Rectal smooth muscle tissue (tissue), 1 donor: ENCODE results near the gene CCDC102A.

Experiments
- H3K27ac ChIP-seq: one replicate; pipeline ENCODE4 v1.7.0; 2013; ENCODE audit warnings: low read depth, low read length, inconsistent platforms
- H3K27me3 ChIP-seq: one replicate; pipeline ENCODE4 v1.7.0; 2013; ENCODE audit warnings: low read length; ENCODE audit not compliant: control insufficient read depth, insufficient read depth
- H3K36me3 ChIP-seq: one replicate; pipeline ENCODE4 v1.7.0; 2013; ENCODE audit warnings: low read length; ENCODE audit not compliant: control insufficient read depth, insufficient read depth
- H3K4me1 ChIP-seq: one replicate; pipeline ENCODE4 v1.7.0; 2013; ENCODE audit warnings: low read length; ENCODE audit not compliant: control insufficient read depth, insufficient read depth
- H3K4me3 ChIP-seq: one replicate; pipeline ENCODE4 v1.7.0; 2013; ENCODE audit warnings: low read length
- H3K9ac ChIP-seq: one replicate; pipeline ENCODE4 v1.7.0; 2013; ENCODE audit warnings: low read length

CCDC102A gene

DNA sequence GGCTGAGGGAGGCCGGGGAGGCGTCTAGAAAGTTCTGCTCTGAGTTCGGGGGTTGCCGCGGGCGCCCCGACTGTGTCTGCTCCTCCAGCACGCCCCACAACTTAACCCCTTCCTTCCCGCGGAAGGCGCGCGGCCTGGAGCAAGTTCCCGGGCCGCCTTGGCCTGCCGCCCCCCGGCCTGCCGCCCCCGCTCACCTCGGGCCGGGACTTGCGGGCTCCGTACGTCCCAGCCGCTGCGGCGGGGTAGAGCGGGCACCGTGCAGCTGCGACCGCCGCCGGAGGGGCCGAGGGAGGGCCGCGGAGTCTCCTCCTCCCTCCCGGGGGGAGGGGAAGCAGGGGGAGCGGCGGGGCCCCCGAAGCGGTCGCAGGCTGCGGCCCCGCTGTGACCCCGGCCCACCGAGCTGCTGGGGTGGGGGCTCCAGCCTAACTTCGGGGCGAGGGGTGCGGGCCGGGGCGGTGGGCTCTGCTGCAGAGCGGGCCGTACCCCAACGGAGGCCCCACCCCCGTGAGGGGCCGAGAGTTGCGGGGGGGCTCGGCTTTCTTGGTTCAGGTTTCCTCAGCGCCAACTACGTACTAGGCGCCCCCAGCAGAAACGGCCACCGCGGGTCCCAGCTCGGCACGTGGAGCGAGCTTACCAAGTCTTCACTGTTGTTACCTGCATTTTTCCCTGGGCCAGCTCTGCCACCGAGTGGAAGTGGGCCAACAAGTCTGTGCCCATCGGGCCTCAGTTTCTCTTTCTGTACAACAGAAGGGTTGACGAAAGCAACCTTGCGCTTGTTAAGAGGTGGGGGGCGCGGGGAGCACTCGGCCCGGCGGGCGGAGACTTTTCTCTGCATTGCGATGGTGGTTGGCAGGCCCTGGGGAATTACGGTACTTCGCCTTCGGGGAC is at the start of gene CCDC102A:
TSS of gene CCDC102A (minus strand) at position 266 of the 888 bp plus-strand sequence. CDS start 7,394 bp downstream, outside the sequence.
- H3K9ac ChIP-seq, result peak within 1 kb of the TSS; percentile 56
- H3K4me3 ChIP-seq, result peak within 1 kb of the TSS; percentile 84
- H3K36me3 ChIP-seq, result no peaks in the 10 kb centered on the region
- H3K4me1 ChIP-seq, result peaks cover 17% of the 10 kb centered on the region
- H3K27ac ChIP-seq, result peak within 1 kb of the TSS; percentile 89
- no peaks in the 10 kb centered on the region for H3K27me3 ChIP-seq

DNA sequence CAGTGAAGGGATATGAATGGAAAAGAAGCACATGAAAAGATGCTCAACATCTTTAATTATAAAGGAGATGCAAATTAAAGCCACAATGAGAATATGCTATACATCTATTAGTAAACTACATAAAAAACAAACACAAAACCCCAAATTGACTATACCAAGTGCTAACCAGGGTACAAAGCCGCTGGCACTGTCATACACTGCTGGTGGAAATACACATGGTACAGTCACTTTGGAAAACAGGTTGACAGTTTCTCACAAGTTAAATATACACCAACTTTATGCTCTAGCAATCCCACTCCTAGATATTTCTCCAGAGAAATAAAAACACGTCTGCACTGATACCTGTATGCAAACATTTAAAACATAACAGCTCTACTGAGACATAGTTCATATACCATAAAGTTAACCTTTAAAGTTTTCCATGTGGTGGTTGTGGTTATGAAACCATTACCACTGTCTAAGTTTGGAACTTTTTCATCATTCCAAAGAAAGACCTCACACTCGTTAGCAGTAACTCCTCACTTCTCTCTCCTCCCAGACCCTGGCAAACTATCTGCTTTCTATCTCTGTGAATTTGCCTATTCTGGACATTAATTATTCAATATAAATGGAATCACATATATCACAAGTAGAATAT is 48.8 kb upstream of the CCDC102A start:
- no peaks in the 10 kb centered on the region for H3K4me1 ChIP-seq
- no peak overlapping the region for H3K4me3 ChIP-seq
- no peaks in the 10 kb centered on the region for H3K36me3 ChIP-seq
- no peaks in the 10 kb centered on the region for H3K27me3 ChIP-seq
- H3K9ac ChIP-seq, result no peak overlapping the region
- H3K27ac ChIP-seq, result no peak overlapping the region

DNA sequence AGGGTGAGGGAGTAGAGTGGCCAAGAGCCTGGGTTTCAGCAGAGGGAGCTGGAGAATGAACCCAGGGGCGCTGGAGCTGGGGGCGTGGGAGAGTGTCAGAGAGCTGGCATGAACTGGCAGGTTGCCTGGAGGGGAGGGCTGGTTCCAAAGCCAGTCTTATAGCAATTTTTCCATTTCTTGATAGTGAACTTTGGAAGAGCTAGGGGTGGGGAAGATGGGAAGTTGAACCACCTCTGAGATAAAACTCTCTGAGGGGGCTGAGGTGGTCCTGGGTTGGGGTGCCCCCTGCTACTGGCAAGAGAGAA is 42.9 kb upstream of the CCDC102A start:
- no peak overlapping the region for H3K4me3 ChIP-seq

DNA sequence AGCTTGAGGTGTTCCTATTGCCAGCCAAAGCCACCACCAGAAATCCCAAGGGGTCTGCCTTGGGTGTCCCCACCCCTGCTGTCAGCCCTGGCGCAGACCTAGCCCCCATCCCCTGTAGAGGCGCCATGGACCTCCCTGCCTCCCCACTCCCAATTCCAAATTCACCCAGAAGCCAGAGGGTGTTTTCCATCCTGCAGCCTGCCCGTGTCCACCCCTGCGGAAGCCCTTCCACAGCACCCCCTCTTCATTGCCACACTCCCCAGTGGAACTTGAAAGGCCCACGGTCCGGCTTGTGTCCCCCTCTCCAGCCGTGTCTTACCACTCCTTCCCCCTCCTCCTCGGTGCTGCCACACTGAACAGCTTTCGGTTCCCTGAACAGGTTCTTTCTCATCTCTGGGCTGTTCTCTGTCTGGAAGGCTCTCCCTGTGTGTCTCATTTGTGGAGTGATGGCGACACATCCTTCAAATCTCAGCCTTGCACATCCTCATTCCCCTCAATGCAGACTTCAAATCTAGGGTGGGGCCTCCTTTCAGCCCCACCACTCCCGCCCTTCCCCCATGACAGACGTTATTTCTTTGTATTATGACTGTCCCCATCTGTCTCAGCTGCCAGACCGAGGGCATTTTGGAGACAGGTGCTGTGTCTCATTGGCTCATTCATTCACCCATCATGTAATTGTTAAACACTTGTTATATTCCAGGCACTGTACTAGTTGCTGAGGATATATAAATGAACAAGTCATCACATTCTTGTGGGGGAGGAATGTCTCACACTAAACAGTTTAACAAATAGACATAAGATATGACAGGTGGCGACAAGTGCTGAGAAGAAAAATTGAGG is 42.4 kb upstream of the CCDC102A start:
- Histone ChIP-seq H3K27me3 (peaks cover 2% of the 10 kb centered on the region), H3K4me1 (no peaks in the 10 kb centered on the region), H3K27ac (no peak overlapping the region), H3K36me3 (no peaks in the 10 kb centered on the region), H3K4me3 (no peak overlapping the region), H3K9ac (no peak overlapping the region)

More for the DNA sequence above, 42.9 kb upstream of the CCDC102A start:
- Histone ChIP-seq H3K36me3 (no peaks in the 10 kb centered on the region), H3K9ac (no peak overlapping the region), H3K4me1 (no peaks in the 10 kb centered on the region), H3K27me3 (peaks cover 2% of the 10 kb centered on the region), H3K27ac (no peak overlapping the region)

- Histone ChIP-seq H3K27ac (no peak overlapping the region), H3K9ac (no peak overlapping the region)
These were observed 41.4 kb upstream of the CCDC102A start for GRCh38 chr16:57577691-57578224.

DNA sequence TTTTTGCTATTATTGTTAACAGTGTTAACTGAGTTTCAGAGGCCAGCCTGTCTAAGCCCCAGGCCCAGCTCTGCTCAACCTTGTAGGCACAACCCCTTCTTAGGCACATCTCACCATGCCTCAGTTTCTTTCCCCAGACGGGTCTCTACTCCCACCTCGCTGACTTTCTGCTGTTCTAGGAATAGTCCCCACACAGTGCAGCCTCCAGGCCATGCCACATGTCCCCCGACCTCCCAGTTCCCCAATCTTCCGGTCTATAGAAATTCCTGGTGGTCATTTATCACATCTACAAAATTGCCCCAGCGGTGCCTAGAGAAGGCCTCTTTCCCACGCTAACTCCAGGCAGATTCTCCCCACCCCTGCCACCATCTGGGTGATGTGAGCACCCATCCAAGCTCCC is 40.8 kb upstream of the CCDC102A start:
- Histone ChIP-seq H3K4me1 (no peaks in the 10 kb centered on the region), H3K27ac (no peak overlapping the region), H3K27me3 (peaks cover 2% of the 10 kb centered on the region), H3K4me3 (no peak overlapping the region), H3K36me3 (no peaks in the 10 kb centered on the region), H3K9ac (no peak overlapping the region)

More at GRCh38 chr16:57577691-57578224, 41.4 kb upstream of the CCDC102A start:
- H3K4me3 ChIP-seq, result no peak overlapping the region
- no peaks in the 10 kb centered on the region for H3K36me3 ChIP-seq
- peaks cover 2% of the 10 kb centered on the region for H3K27me3 ChIP-seq
- no peaks in the 10 kb centered on the region for H3K4me1 ChIP-seq

DNA sequence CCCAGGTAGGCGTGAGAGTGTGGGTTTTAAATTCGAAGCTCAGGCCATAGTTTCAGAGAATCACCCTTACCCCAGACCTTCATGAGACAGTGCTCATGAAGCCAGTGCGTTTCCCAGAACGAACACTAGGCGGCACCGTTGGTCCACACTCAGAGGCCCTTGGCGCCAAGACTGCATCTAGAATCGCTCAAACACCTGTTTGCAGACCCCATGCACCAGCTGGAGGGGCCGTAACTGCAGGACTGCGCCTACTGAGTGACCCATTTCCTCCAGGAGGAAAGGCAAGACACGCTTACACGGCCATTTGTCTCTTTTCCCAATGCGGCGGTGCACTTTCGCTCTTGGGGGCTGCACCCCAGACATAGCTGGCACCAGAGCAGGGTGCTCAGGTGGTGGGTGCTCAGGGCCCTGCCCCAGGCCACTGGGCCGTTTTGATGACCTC is 40.1 kb upstream of the CCDC102A start:
- Histone ChIP-seq H3K27me3 (peaks cover 2% of the 10 kb centered on the region), H3K4me1 (no peaks in the 10 kb centered on the region), H3K27ac (no peak overlapping the region), H3K36me3 (no peaks in the 10 kb centered on the region), H3K4me3 (no peak overlapping the region), H3K9ac (no peak overlapping the region)

DNA sequence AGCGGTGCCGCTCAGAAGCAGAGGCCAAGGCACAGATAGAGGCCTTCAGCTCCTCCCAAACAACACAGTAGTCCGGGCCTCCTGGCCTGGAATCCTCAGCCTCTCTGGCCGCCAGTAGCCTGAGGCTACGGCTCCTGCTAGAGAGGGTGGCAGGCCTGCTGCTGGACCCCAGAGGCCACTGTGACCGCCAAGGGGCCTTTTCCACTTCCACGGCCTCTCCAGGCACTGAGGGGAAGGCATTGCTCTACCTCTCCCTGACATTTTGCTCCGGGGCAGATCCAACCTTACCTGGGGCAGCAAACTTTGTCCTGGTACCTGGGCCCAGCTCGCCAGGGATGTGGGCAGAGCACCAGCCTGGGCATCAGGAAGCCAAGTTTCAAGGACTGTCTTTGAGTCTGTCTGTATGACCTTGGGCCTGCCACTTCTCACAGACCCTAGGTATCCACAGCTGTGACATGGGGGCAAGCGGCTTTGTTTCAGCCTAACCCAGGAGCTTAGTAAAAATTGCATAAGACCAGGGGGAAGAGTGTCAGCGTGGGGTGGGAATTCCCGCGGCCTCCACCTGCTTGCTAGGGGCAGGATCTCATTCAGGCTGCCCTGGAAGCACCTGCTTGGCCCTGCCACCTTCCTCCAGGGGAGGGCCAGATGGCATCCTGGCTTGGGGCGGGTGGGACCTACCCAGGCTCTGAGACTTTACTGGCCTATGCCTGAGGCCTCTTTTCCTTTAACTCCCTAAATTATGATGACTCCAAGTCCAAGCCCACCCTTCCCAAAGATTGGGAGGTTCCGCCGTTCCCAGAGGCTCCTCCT is 39.3 kb upstream of the CCDC102A start:
- H3K27ac ChIP-seq, result no peak overlapping the region
- no peaks in the 10 kb centered on the region for H3K36me3 ChIP-seq
- H3K27me3 ChIP-seq, result peaks cover 2% of the 10 kb centered on the region
- H3K4me1 ChIP-seq, result no peaks in the 10 kb centered on the region
- H3K4me3 ChIP-seq, result no peak overlapping the region
- no peak overlapping the region for H3K9ac ChIP-seq

- H3K27me3 ChIP-seq, result peaks cover 2% of the 10 kb centered on the region
- H3K4me1 ChIP-seq, result no peaks in the 10 kb centered on the region
- no peaks in the 10 kb centered on the region for H3K36me3 ChIP-seq
- no peak overlapping the region for H3K9ac ChIP-seq
- H3K4me3 ChIP-seq, result no peak overlapping the region
- no peak overlapping the region for H3K27ac ChIP-seq
These were observed 38.5 kb upstream of the CCDC102A start for GRCh38 chr16:57574646-57575467.

DNA sequence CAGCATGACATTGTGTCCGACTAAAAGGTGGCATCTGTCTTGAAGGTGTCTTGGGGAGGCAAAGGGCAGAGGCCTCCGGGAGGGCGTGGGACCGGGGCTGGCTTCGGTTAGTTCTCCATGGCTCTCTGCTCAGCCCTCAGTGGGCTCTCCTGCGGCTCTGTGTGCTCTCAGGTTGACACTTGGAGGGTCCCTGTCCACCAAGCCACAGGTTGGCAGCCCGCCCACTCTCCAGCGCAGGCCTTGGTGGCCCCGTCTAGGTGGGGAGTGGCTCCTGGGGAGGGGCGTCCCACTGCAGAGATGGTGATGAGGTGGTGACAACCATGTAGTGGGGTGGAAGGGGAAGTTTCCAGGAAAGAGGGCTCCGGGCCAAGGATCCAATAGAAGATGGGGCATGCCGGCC is 37.7 kb upstream of the CCDC102A start:
- Histone ChIP-seq H3K4me1 (no peaks in the 10 kb centered on the region), H3K9ac (no peak overlapping the region), H3K4me3 (no peak overlapping the region), H3K27me3 (peaks cover 2% of the 10 kb centered on the region), H3K36me3 (no peaks in the 10 kb centered on the region), H3K27ac (no peak overlapping the region)
